Activated T-cell treated with anti-CD3 and anti-CD28 coated beads, Interleukin-2, amount 50 U/mL, for 1 hour (primary cell): ENCODE results near the gene KCND3.

ENCODE experiments used
- DNase-seq: peaks from one replicate; pipeline ENCODE4 v3.0.0-alpha.2; 2020

Gene KCND3

GRCh38 chr1:111837393-111837792, 152.1 kb downstream of the KCND3 start:
- no peak for DNase-seq

GRCh38 chr1:111836111-111836510, 153.4 kb downstream of the KCND3 start:
- DNase-seq: no peak

GRCh38 chr1:111835514-111835913, 154.0 kb downstream of the KCND3 start:
- DNase-seq: no peak

GRCh38 chr1:111834956-111835355, 154.5 kb downstream of the KCND3 start:
- no peak for DNase-seq

- DNase-seq: no peak
Measured at GRCh38 chr1:111833334-111833733, 156.1 kb downstream of the KCND3 start.

- DNase-seq: no peak
Measured at GRCh38 chr1:111832521-111833155, 156.8 kb downstream of the KCND3 start.

GRCh38 chr1:111831153-111831552, 158.3 kb downstream of the KCND3 start:
- no peak for DNase-seq

GRCh38 chr1:111827946-111828345, 161.5 kb downstream of the KCND3 start:
- no peak for DNase-seq

GRCh38 chr1:111826278-111826677, 163.2 kb downstream of the KCND3 start:
- no peak for DNase-seq

GRCh38 chr1:111825217-111825616, 164.3 kb downstream of the KCND3 start:
- DNase-seq: no peak

GRCh38 chr1:111822138-111822537, 167.3 kb downstream of the KCND3 start:
- DNase-seq: no peak

GRCh38 chr1:111821121-111821745, 168.2 kb downstream of the KCND3 start:
- no peak for DNase-seq

- DNase-seq: no peak
Measured at GRCh38 chr1:111819566-111820263, 169.8 kb downstream of the KCND3 start.

GRCh38 chr1:111818546-111818945, 170.9 kb downstream of the KCND3 start:
- DNase-seq: no peak

GRCh38 chr1:111818081-111818480, 171.4 kb downstream of the KCND3 start:
- no peak for DNase-seq

- no peak for DNase-seq
Measured at GRCh38 chr1:111814642-111815041, 174.8 kb downstream of the KCND3 start.

- no peak for DNase-seq
Measured at GRCh38 chr1:111814305-111814628, 175.2 kb downstream of the KCND3 start.

- DNase-seq: no peak
Measured at GRCh38 chr1:111813440-111814304, 175.8 kb downstream of the KCND3 start.

GRCh38 chr1:111812306-111812705, 177.2 kb downstream of the KCND3 start:
- DNase-seq: no peak

GRCh38 chr1:111811891-111812290, 177.6 kb downstream of the KCND3 start:
- DNase-seq: no peak

GRCh38 chr1:111805251-111805650, 184.2 kb downstream of the KCND3 start:
- no peak for DNase-seq

GRCh38 chr1:111804776-111805175, 184.7 kb downstream of the KCND3 start:
- no peak for DNase-seq

- no peak for DNase-seq
Measured at GRCh38 chr1:111803951-111804350, 185.5 kb downstream of the KCND3 start.
